CD4-positive, alpha-beta memory T cell (primary cell): ENCODE results near the gene CA12. TPM values are rescaled to one million over a fixed set of nuclear protein-coding genes. Genes with fewer than 3 reads are reported as not detected.
A peak's percentile ranks its signal among the peaks of the same experiment; 100 is the strongest.

Source experiments
- CTCF ChIA-PET: fragments of 350-600 bp; sonication (Branson Sonifier 250); formaldehyde crosslinking; loops from one replicate; lab custom pipeline; 2021; ENCODE audit warnings: inconsistent platforms; ENCODE audit not compliant: partially characterized antibody; lab: Charles Lee
- POLR2A ChIA-PET: fragments of 350-600 bp; sonication (Branson Sonifier 250); formaldehyde crosslinking; loops from one replicate; lab custom pipeline; 2021; ENCODE audit not compliant: partially characterized antibody; lab: Charles Lee
- DNase-seq, 5 donors: peaks; one replicate each; pipeline versions ENCODE4 v3.0.0 to v3.0.0-alpha.2; 2020 to 2022; ENCODE audit warnings: mixed read lengths in 1 of 5
- H3K27ac ChIP-seq: one replicate; pipeline ENCODE4 v1.7.0; 2013; ENCODE audit warnings: low read depth, low read length
- H3K27me3 ChIP-seq: 2 replicates; pipeline ENCODE4 v1.7.0; 2013; ENCODE audit warnings: mild to moderate bottlenecking, low read length, moderate library complexity; ENCODE audit not compliant: insufficient read depth
- H3K36me3 ChIP-seq: 2 replicates; pipeline ENCODE4 v1.7.0; 2013; ENCODE audit warnings: mild to moderate bottlenecking, low read length, moderate library complexity; ENCODE audit not compliant: insufficient read depth
- H3K4me1 ChIP-seq: 2 replicates; pipeline ENCODE4 v1.7.0; 2013; ENCODE audit warnings: mild to moderate bottlenecking, low read length, moderate library complexity; ENCODE audit not compliant: insufficient read depth
- H3K4me3 ChIP-seq, 2 donors: one replicate each; pipeline ENCODE4 v1.7.0; 2013; ENCODE audit warnings: low read length in 2 of 2, mild to moderate bottlenecking in 1 of 2
- H3K9me3 ChIP-seq, 2 donors: one replicate each; pipeline ENCODE4 v1.7.0; 2013; ENCODE audit warnings: low read length in 2 of 2, control low read depth in 1 of 2; ENCODE audit not compliant: control insufficient read depth in 1 of 2
- H3K27ac Mint-ChIP-seq, 7 donors: one replicate each; pipeline ENCODE4 v1.8.0; 2020 to 2021; ENCODE audit warnings: mixed read lengths in 7 of 7, mild to moderate bottlenecking in 6 of 7, inconsistent platforms in 3 of 7, moderate library complexity in 3 of 7
- H3K27me3 Mint-ChIP-seq, 2 donors: one replicate each; pipeline ENCODE4 v1.8.0; 2020 to 2021; ENCODE audit warnings: mixed read lengths in 2 of 2
- H3K36me3 Mint-ChIP-seq, 2 donors: one replicate each; pipeline ENCODE4 v1.8.0; 2020 to 2021; ENCODE audit warnings: mixed read lengths in 2 of 2, inconsistent platforms in 1 of 2, mild to moderate bottlenecking in 1 of 2
- H3K4me1 Mint-ChIP-seq, 4 donors: one replicate each; pipeline ENCODE4 v1.8.0; 2020 to 2021; ENCODE audit warnings: mixed read lengths in 4 of 4, mild to moderate bottlenecking in 1 of 4
- H3K4me3 Mint-ChIP-seq, 8 donors: one replicate each; pipeline ENCODE4 v1.8.0; 2020 to 2021; ENCODE audit warnings: mixed read lengths in 8 of 8, mild to moderate bottlenecking in 7 of 8, moderate library complexity in 6 of 8, inconsistent platforms in 3 of 8
- H3K9me3 Mint-ChIP-seq, 8 donors: one replicate each; pipeline ENCODE4 v1.8.0; 2020 to 2021; ENCODE audit warnings: mixed read lengths in 8 of 8, mild to moderate bottlenecking in 5 of 8, inconsistent platforms in 3 of 8, moderate library complexity in 1 of 8
- intact Hi-C: fragments of 100-400 bp; cut with micrococcal nuclease; formaldehyde crosslinking; loops from one replicate; pipeline ENCODE4 v1.15.1; 2023
- polyA plus RNA-seq, 2 donors: library from polyadenylated mRNA; unstranded; fragments of 300-500 nt; fragmentation: Illumina TruSeq; gene quantifications; one replicate each; pipeline ENCODE4 v1.2.3, GENCODE V29; 2021
- total RNA-seq, 2 experiments: library from RNA; stranded (reverse); gene quantifications; one replicate each; pipeline ENCODE4 v1.2.3, GENCODE V29; 2021

The CA12 gene
- total and polyA plus RNA-seq, 4 experiments from 2014 or later = not detected

DNA sequence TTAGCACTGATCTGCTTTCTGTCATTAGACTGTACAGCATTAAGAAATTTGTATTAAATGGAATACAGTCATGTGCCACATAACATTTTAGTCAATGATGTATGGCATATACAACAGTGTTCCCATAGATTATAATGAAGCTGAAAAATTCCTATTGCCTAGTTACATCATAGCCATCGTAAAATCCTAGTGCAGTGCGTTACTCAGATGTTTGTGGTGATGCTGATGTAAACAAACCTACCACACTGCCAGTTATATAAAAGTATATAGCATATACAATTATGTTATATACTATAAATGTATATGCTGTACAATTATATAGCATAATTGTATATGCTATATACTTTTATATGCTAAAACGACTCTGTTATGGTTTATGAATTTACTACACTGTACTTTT, 62.6 kb downstream of the CA12 start:
- H3K27ac Mint-ChIP-seq = no peak overlapping the region
- CTCF ChIA-PET = no interaction called here
- intact Hi-C loops = no loop called here

DNA sequence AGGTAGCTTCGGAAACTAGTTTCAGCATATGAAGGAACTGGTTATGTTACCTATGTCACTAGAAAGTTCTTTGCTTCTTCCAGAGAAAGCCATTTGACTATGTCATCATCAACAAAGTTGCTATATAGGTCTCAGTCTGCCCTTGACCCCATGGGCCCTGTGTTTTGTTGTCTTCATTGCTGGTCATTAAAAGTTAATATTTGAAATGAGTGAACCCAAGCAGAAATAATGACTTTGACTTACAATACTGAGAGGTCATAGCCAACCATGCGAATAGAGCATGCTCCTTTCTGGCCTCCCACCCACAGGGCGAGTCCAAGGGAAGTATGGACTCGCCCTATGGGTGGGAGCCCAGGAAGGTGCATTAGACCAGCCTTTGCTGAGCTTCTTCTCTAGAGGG, 63.3 kb downstream of the CA12 start:
- Mint-ChIP-seq H3K36me3 (no peaks in the 10 kb centered on the region), H3K4me1 (no peaks in the 10 kb centered on the region), H3K9me3 (no peaks in the 10 kb centered on the region), H3K27ac (no peak overlapping the region), H3K4me3 (no peak overlapping the region), H3K27me3 (no peaks in the 10 kb centered on the region)
- Histone ChIP-seq H3K27ac (no peak overlapping the region), H3K4me3 (no peak overlapping the region), H3K4me1 (no peaks in the 10 kb centered on the region), H3K36me3 (no peaks in the 10 kb centered on the region), H3K27me3 (no peaks in the 10 kb centered on the region), H3K9me3 (no peaks in the 10 kb centered on the region)
- no peak for DNase-seq
- intact Hi-C loops = no loop called here
- ChIA-PET CTCF (no interaction called here), POLR2A (no interaction called here)

More for the DNA sequence above, 62.6 kb downstream of the CA12 start:
- Histone ChIP-seq H3K27me3 (no peaks in the 10 kb centered on the region), H3K27ac (no peak overlapping the region), H3K4me3 (no peak overlapping the region), H3K9me3 (no peaks in the 10 kb centered on the region), H3K4me1 (no peaks in the 10 kb centered on the region), H3K36me3 (no peaks in the 10 kb centered on the region)
- no peaks in the 10 kb centered on the region for H3K9me3 Mint-ChIP-seq
- no peaks in the 10 kb centered on the region for H3K27me3 Mint-ChIP-seq
- no peaks in the 10 kb centered on the region for H3K4me1 Mint-ChIP-seq
- H3K36me3 Mint-ChIP-seq = no peaks in the 10 kb centered on the region
- no peak overlapping the region for H3K4me3 Mint-ChIP-seq
- no peak for DNase-seq
- POLR2A ChIA-PET = no interaction called here

DNA sequence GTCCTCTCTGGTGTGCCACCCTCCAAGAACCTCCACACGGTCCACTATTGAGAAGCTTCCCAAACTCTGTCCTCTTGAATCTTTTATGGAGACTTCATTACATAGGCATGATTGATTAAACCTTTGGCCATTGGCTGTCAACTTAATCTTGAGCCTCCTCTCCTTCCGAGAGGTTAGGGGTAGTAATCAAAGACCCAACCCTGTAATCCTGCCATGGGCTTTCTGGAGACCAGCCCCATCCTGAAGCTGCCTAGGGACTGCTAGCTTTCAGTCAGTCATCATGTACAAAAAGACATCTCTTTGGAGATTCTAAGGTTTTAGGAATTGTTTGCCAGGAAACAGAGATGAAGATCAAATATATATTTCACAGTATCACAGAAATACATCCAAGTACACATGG, 67.2 kb downstream of the CA12 start:
- peak overlapping the region in 1 of 7 donors; percentile 18 for H3K27ac Mint-ChIP-seq
- no peaks in the 10 kb centered on the region for H3K9me3 ChIP-seq
- no peaks in the 10 kb centered on the region for H3K4me1 ChIP-seq
- H3K36me3 Mint-ChIP-seq = peaks cover 1 to 8% of the 10 kb centered on the region in 2 donors
- H3K27me3 ChIP-seq = no peaks in the 10 kb centered on the region
- H3K4me3 ChIP-seq = no peak overlapping the region
- H3K4me3 Mint-ChIP-seq = no peak overlapping the region
- no peaks in the 10 kb centered on the region for H3K4me1 Mint-ChIP-seq
- ChIA-PET POLR2A (no interaction called here), CTCF (no interaction called here)
- H3K27ac ChIP-seq = no peak overlapping the region
- no peak for DNase-seq
- H3K27me3 Mint-ChIP-seq = peaks cover 0 to 1% of the 10 kb centered on the region in 2 donors
- no peaks in the 10 kb centered on the region for H3K36me3 ChIP-seq
- peaks cover 0 to 2% (median 0%) of the 10 kb centered on the region in 8 donors for H3K9me3 Mint-ChIP-seq
- intact Hi-C loops = no loop called here

DNA sequence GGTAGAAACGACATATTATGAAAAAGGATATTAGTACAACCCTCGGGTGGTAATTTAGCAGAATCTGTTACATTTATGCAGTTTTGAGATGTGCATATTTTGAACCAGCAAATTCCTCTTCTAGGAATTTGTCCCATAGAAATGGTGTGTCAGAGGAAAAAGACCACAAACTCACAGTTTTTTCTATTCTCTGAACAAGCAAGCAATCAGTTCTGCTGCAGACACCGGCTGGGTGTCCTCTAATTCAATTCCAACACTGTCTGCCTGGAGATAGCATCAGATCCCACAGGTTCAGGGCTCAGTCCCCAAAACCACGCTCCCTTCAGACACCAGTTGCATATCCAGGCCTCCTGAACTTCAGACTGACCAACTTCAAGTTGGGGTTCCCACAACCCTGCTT, 67.8 kb downstream of the CA12 start:
- H3K9me3 Mint-ChIP-seq = peaks cover 0 to 2% (median 0%) of the 10 kb centered on the region in 8 donors
- H3K4me1 Mint-ChIP-seq = no peaks in the 10 kb centered on the region
- no peak overlapping the region for H3K27ac ChIP-seq
- H3K27ac Mint-ChIP-seq = no peak overlapping the region
- DNase-seq = no peak
- peaks cover 6 to 12% of the 10 kb centered on the region in 2 donors for H3K36me3 Mint-ChIP-seq
- ChIA-PET POLR2A (no interaction called here), CTCF (no interaction called here)
- no peak overlapping the region for H3K4me3 ChIP-seq
- H3K36me3 ChIP-seq = no peaks in the 10 kb centered on the region
- no peaks in the 10 kb centered on the region for H3K4me1 ChIP-seq
- intact Hi-C loops = no loop called here
- H3K27me3 Mint-ChIP-seq = peaks cover 0 to 1% of the 10 kb centered on the region in 2 donors
- no peak overlapping the region for H3K4me3 Mint-ChIP-seq
- H3K27me3 ChIP-seq = no peaks in the 10 kb centered on the region
- no peaks in the 10 kb centered on the region for H3K9me3 ChIP-seq

DNA sequence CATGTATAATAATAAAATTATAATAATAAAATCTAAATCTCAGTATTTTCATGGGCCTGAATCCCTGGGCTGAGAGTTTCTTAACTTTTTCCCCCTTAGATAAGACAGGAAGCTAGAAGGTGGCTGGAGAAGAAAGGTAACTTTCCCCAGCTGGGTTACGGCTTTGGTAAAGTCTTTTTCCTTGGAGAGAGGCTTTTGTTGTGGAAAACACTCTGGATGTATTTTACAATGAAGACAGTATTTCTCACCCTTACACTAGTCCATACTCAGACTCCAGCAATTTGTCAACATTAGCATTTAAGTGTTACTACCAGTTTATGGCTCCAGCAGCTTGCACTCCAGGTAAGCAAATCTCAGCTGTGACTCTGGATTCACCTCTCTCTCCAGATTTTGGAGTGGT, 69.4 kb downstream of the CA12 start:
- H3K4me3 Mint-ChIP-seq = no peak overlapping the region
- H3K9me3 Mint-ChIP-seq = peaks cover 0 to 2% (median 0%) of the 10 kb centered on the region in 8 donors
- Histone ChIP-seq H3K4me1 (no peaks in the 10 kb centered on the region), H3K27me3 (no peaks in the 10 kb centered on the region), H3K9me3 (no peaks in the 10 kb centered on the region), H3K36me3 (no peaks in the 10 kb centered on the region), H3K27ac (no peak overlapping the region), H3K4me3 (no peak overlapping the region)
- peaks cover 0 to 1% of the 10 kb centered on the region in 2 donors for H3K27me3 Mint-ChIP-seq
- no peak overlapping the region for H3K27ac Mint-ChIP-seq
- intact Hi-C loops = no loop called here
- ChIA-PET CTCF (no interaction called here), POLR2A (no interaction called here)
- H3K36me3 Mint-ChIP-seq = peaks cover 8 to 12% of the 10 kb centered on the region in 2 donors
- H3K4me1 Mint-ChIP-seq = no peaks in the 10 kb centered on the region
- DNase-seq = no peak

DNA sequence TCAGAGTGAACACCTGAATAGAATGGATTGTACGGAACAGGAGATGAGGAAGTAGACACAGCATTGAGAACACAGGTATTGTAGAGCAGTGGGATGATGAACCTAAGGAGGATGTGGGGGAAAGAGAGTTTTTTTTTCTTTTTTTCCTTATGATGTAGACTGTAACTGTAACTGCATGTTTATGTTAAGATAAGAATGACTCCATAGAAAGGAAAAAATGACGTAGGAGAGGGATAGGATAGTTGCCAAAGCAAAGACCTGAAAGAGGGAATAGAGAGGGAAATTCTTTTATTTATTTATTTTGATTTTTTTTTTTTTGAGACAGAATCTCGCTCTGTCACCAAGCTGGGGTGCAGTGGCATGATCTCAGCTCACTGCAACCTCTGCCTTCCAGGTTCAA, 71.0 kb downstream of the CA12 start:
- Histone ChIP-seq H3K4me1 (no peaks in the 10 kb centered on the region), H3K36me3 (peaks cover 6% of the 10 kb centered on the region), H3K9me3 (no peaks in the 10 kb centered on the region), H3K27me3 (no peaks in the 10 kb centered on the region), H3K27ac (no peak overlapping the region), H3K4me3 (no peak overlapping the region)
- Mint-ChIP-seq H3K4me1 (no peaks in the 10 kb centered on the region), H3K27me3 (peaks cover 0 to 1% of the 10 kb centered on the region in 2 donors), H3K27ac (no peak overlapping the region), H3K36me3 (peaks cover 20 to 27% of the 10 kb centered on the region in 2 donors), H3K9me3 (peaks cover 0 to 2% (median 0%) of the 10 kb centered on the region in 8 donors), H3K4me3 (no peak overlapping the region)
- POLR2A ChIA-PET = no interaction called here
- CTCF ChIA-PET = no interaction called here
- DNase-seq = no peak
- intact Hi-C loops = no loop called here

DNA sequence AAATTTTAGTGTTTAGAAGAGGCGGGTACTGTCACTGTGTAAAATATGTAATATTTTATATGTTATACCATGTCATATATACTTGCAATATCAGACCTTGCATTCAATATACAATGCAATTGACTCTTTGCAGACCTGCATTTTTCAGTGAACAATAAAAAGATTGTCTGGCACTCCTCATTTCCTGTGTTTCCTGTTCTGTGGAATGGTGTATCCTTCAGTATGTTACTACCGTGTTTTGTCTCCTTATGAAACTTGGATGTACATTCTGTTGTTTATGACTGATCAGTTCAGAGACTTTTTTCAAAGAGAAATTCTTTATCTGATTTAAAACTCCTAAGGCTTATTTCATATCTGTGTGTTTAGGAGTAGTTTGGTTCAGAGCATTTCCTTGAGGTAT, 72.7 kb downstream of the CA12 start:
- Mint-ChIP-seq H3K9me3 (peaks cover 0 to 2% (median 0%) of the 10 kb centered on the region in 8 donors), H3K27ac (no peak overlapping the region), H3K4me3 (no peak overlapping the region), H3K4me1 (no peaks in the 10 kb centered on the region), H3K27me3 (peaks cover 0 to 1% of the 10 kb centered on the region in 2 donors), H3K36me3 (peaks cover 37 to 43% of the 10 kb centered on the region in 2 donors)
- H3K36me3 ChIP-seq = peaks cover 14% of the 10 kb centered on the region
- CTCF ChIA-PET = interaction anchor here (0.5 kb wide), 1 partner anchor 220 kb away, joined by 3 read pairs; no protein-coding TSS in a partner anchor
- H3K9me3 ChIP-seq = no peaks in the 10 kb centered on the region
- no peak overlapping the region for H3K27ac ChIP-seq
- intact Hi-C loops = no loop called here
- DNase-seq = no peak
- H3K4me3 ChIP-seq = no peak overlapping the region
- no peaks in the 10 kb centered on the region for H3K4me1 ChIP-seq
- POLR2A ChIA-PET = no interaction called here
- H3K27me3 ChIP-seq = no peaks in the 10 kb centered on the region

DNA sequence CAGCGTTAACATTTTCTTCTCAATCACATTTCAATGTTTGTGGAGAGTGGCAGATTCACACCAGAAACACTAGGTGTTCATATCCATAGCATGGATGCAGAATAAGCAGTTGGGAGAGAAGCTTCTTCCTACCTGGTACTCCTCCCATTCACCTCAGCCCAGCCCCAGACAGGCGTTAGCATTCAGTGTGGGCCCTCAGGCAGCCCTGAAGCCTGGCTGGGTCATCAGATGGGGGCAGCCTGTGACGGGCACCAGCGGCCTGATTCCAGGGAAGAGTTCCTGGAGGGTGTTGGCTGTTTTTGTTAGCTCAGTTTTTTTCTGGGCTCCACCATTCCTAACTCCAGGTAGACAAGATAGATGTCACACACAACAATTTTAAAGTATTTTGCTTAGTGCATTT, 73.2 kb downstream of the CA12 start:
- Histone ChIP-seq H3K27ac (no peak overlapping the region), H3K27me3 (no peaks in the 10 kb centered on the region), H3K4me1 (no peaks in the 10 kb centered on the region), H3K9me3 (no peaks in the 10 kb centered on the region), H3K4me3 (no peak overlapping the region), H3K36me3 (peaks cover 14% of the 10 kb centered on the region)
- Mint-ChIP-seq H3K9me3 (peaks cover 0 to 2% (median 0%) of the 10 kb centered on the region in 8 donors), H3K36me3 (peaks cover 38 to 47% of the 10 kb centered on the region in 2 donors), H3K27ac (no peak overlapping the region), H3K4me3 (no peak overlapping the region), H3K4me1 (no peaks in the 10 kb centered on the region), H3K27me3 (peaks cover 0 to 1% of the 10 kb centered on the region in 2 donors)
- POLR2A ChIA-PET = no interaction called here
- intact Hi-C loops = no loop called here
- DNase-seq = no peak
- CTCF ChIA-PET = no interaction called here
